H1 (cell line): Measurements from ENCODE around the gene TRIL. TPM values are rescaled to one million over a fixed set of nuclear protein-coding genes. Genes with fewer than 3 reads are reported as not detected.

ENCODE experiments used
- CTCF ChIA-PET: fragments of 300-600 bp; sonication (Branson Sonifier 250); formaldehyde crosslinking; loops from one replicate; lab custom pipeline; 2021; ENCODE audit not compliant: partially characterized antibody; lab: Charles Lee
- POLR2A ChIA-PET: fragments of 300-600 bp; sonication (Branson Sonifier 250); formaldehyde crosslinking; loops from one replicate; lab custom pipeline; 2021; ENCODE audit warnings: inconsistent platforms; ENCODE audit not compliant: partially characterized antibody; lab: Charles Lee
- DNase-seq, 2 experiments: peaks; one replicate each; pipeline versions ENCODE4 v3.0.0 to v3.0.0-alpha.2; 2010 to 2022; ENCODE audit warnings: low spot score in 2 of 2, low read depth in 1 of 2, mixed read lengths in 1 of 2
- FAIRE-seq: peaks from 2 replicates; lab custom pipeline; 2011; peaks lifted over from hg19 to GRCh38; lab: Jason Lieb, UNC
- H2AFZ ChIP-seq: 2 replicates; pipeline ENCODE4 v1.8.1; 2012; ENCODE audit warnings: low read length, inconsistent platforms
- H2AK5ac ChIP-seq: 2 replicates; pipeline ENCODE4 v1.6.1; 2013; ENCODE audit warnings: low read depth, low read length
- H2BK120ac ChIP-seq: replicated peaks from 2 replicates; pipeline ENCODE3; 2013; ENCODE audit warnings: low read depth, low read length, inconsistent platforms
- H2BK12ac ChIP-seq: 2 replicates; pipeline ENCODE4 v1.6.1; 2013; ENCODE audit warnings: low read depth, low read length
- H2BK15ac ChIP-seq: 2 replicates; pipeline ENCODE4 v1.6.1; 2013; ENCODE audit warnings: low read length
- H2BK20ac ChIP-seq: 2 replicates; pipeline ENCODE4 v1.6.1; 2013; ENCODE audit warnings: low read length
- H2BK5ac ChIP-seq: 2 replicates; pipeline ENCODE4 v1.6.1; 2013; ENCODE audit warnings: low read depth, low read length
- H3K14ac ChIP-seq: 2 replicates; pipeline ENCODE4 v1.6.1; 2013; ENCODE audit warnings: inconsistent platforms; ENCODE audit not compliant: insufficient read length
- H3K18ac ChIP-seq: 2 replicates; pipeline ENCODE4 v1.6.1; 2013; ENCODE audit warnings: low read length; ENCODE audit errors: extremely low read depth
- H3K23ac ChIP-seq: 2 replicates; pipeline ENCODE4 v1.6.1; 2013; ENCODE audit warnings: inconsistent platforms; ENCODE audit not compliant: insufficient read length
- H3K23me2 ChIP-seq: 2 replicates; pipeline ENCODE4 v1.6.1; 2013; ENCODE audit warnings: low read depth, low read length
- H3K27ac ChIP-seq: 2 replicates; pipeline ENCODE4 v1.6.1; 2011; ENCODE audit warnings: low read depth, low read length, inconsistent platforms
- H3K27me3 ChIP-seq, 4 experiments: replicated peaks in 1 of 4; 1 replicate in 1 of 4; 2 replicates in 3 of 4; pipeline versions ENCODE4 v1.6.1 to v1.8.1; 2011 to 2013; ENCODE audit warnings: low read length in 3 of 4, mild to moderate bottlenecking in 3 of 4, inconsistent platforms in 2 of 4, mixed read lengths in 2 of 4, moderate library complexity in 1 of 4; ENCODE audit not compliant: control insufficient read depth in 3 of 4, insufficient read depth in 3 of 4; ENCODE audit errors: extremely low read depth in 1 of 4
- H3K36me3 ChIP-seq, 4 experiments: 2 replicates each; pipeline versions ENCODE4 v1.6.1 to v1.8.1; 2011 to 2013; ENCODE audit warnings: mild to moderate bottlenecking in 4 of 4, low read length in 3 of 4, moderate library complexity in 2 of 4, control low read depth in 1 of 4, inconsistent platforms in 1 of 4; ENCODE audit not compliant: insufficient read depth in 4 of 4, control insufficient read depth in 2 of 4
- H3K4ac ChIP-seq: replicated peaks from 2 replicates; pipeline ENCODE3; 2013; ENCODE audit warnings: low read length, low read depth, mixed read lengths, inconsistent platforms; ENCODE audit not compliant: insufficient read length
- H3K4me1 ChIP-seq, 4 experiments: replicated peaks in 1 of 4; 1 replicate in 1 of 4; 2 replicates in 3 of 4; pipeline versions ENCODE4 v1.6.1 to v1.8.1; 2011 to 2013; ENCODE audit warnings: low read length in 3 of 4, inconsistent platforms in 2 of 4, mixed read lengths in 1 of 4; ENCODE audit not compliant: insufficient read depth in 4 of 4, control insufficient read depth in 3 of 4
- H3K4me2 ChIP-seq, 2 experiments: 2 replicates each; pipeline versions ENCODE4 v1.6.1 to v1.8.1; 2011 to 2013; ENCODE audit warnings: low read depth in 2 of 2, low read length in 2 of 2, control low read depth in 1 of 2, inconsistent platforms in 1 of 2, mild to moderate bottlenecking in 1 of 2; ENCODE audit not compliant: insufficient read depth in 1 of 2
- H3K4me3 ChIP-seq, 4 experiments: fragments of 200-600, 300-600 bp in 1 of 4; sonication (generic), shearing (Covaris generic), sonication (Bioruptor Twin) in 1 of 4; 2 replicates each; pipeline versions ENCODE4 v1.5.1 to v1.8.1; 2011 to 2016; ENCODE audit warnings: low read length in 4 of 4, low read depth in 3 of 4, control low read depth in 2 of 4, inconsistent platforms in 2 of 4, mild to moderate bottlenecking in 2 of 4, mixed read lengths in 1 of 4, moderate library complexity in 1 of 4; ENCODE audit not compliant: insufficient read depth in 2 of 4; ENCODE audit errors: extremely low read depth in 1 of 4
- H3K56ac ChIP-seq: replicated peaks from 2 replicates; pipeline ENCODE3; 2013; ENCODE audit warnings: low read depth, mild to moderate bottlenecking, mixed read lengths, low read length, inconsistent platforms; ENCODE audit not compliant: insufficient read length
- H3K79me1 ChIP-seq: 2 replicates; pipeline ENCODE4 v1.6.1; 2013; ENCODE audit warnings: low read depth, low read length, control low read depth
- H3K79me2 ChIP-seq, 2 experiments: 2 replicates each; pipeline versions ENCODE4 v1.6.1 to v1.8.1; 2012 to 2013; ENCODE audit warnings: low read length in 2 of 2, mild to moderate bottlenecking in 2 of 2, inconsistent platforms in 1 of 2; ENCODE audit not compliant: insufficient read depth in 2 of 2, control insufficient read depth in 1 of 2
- H3K9ac ChIP-seq, 4 experiments: replicated peaks in 1 of 4; 1 replicate in 1 of 4; 2 replicates in 3 of 4; pipeline versions ENCODE4 v1.6.1 to v1.8.1; 2011 to 2013; ENCODE audit warnings: low read depth in 3 of 4, low read length in 3 of 4, control low read depth in 2 of 4, mild to moderate bottlenecking in 2 of 4, moderate library complexity in 2 of 4, inconsistent platforms in 1 of 4; ENCODE audit errors: extremely low read depth in 1 of 4
- H3K9me3 ChIP-seq, 2 experiments: 2 replicates each; pipeline versions ENCODE4 v1.6.1 to v1.8.1; 2012 to 2013; ENCODE audit warnings: mild to moderate bottlenecking in 2 of 2, moderate library complexity in 2 of 2, control low read depth in 1 of 2, inconsistent platforms in 1 of 2, low read depth in 1 of 2, low read length in 1 of 2, mixed read lengths in 1 of 2; ENCODE audit not compliant: insufficient read depth in 2 of 2
- H4K20me1 ChIP-seq, 2 experiments: replicated peaks in 1 of 2; 2 replicates each; pipeline versions ENCODE3 to v1.8.1; 2011 to 2013; ENCODE audit warnings: inconsistent platforms in 2 of 2, low read length in 2 of 2, mild to moderate bottlenecking in 1 of 2; ENCODE audit not compliant: insufficient read depth in 2 of 2, control insufficient read depth in 1 of 2
- H4K5ac ChIP-seq: 2 replicates; pipeline ENCODE4 v1.6.1; 2013; ENCODE audit warnings: low read length, low read depth, mixed read lengths, inconsistent platforms; ENCODE audit not compliant: insufficient read length
- H4K8ac ChIP-seq: 2 replicates; pipeline ENCODE4 v1.8.0; 2013; ENCODE audit warnings: mild to moderate bottlenecking, moderate library complexity, low read length, inconsistent platforms; ENCODE audit not compliant: insufficient read depth; ENCODE audit errors: extremely low read depth
- H4K91ac ChIP-seq: replicated peaks from 2 replicates; pipeline ENCODE3; 2013; ENCODE audit warnings: low read length, mixed read lengths, inconsistent platforms; ENCODE audit not compliant: insufficient read length
- ASH2L ChIP-seq: fragments of 200-600, 300-600 bp; sonication (generic); IDR thresholded peaks from one replicate; pipeline ENCODE4 v1.7.1; 2017; ENCODE audit warnings: low read length
- BACH1 ChIP-seq: IDR thresholded peaks from 2 replicates; pipeline ENCODE4 v1.6.1; 2012; ENCODE audit warnings: low read length, improper control_type of control experiment
- CHD2 ChIP-seq: IDR thresholded peaks from 2 replicates; pipeline ENCODE4 v1.6.1; 2012; ENCODE audit warnings: low read length, improper control_type of control experiment
- EP300 ChIP-seq, 2 experiments: IDR thresholded peaks; 1 replicate in 1 of 2; 2 replicates in 1 of 2; pipeline ENCODE4 v1.6.1; 2011 to 2012; ENCODE audit warnings: low read depth in 2 of 2, low read length in 2 of 2, mild to moderate bottlenecking in 2 of 2, borderline replicate concordance in 1 of 2, inconsistent platforms in 1 of 2, moderate library complexity in 1 of 2
- JUN ChIP-seq: IDR thresholded peaks from 2 replicates; pipeline ENCODE4 v1.6.1; 2011; ENCODE audit warnings: low read depth, mild to moderate bottlenecking, improper control_type of control experiment, low read length
- JUND ChIP-seq: IDR thresholded peaks from 2 replicates; pipeline ENCODE4 v1.6.1; 2011; ENCODE audit warnings: mild to moderate bottlenecking, improper control_type of control experiment, low read length
- KDM1A ChIP-seq: fragments of 200-600, 300-600 bp; sonication (generic); IDR thresholded peaks from 2 replicates; pipeline ENCODE4 v1.7.1; 2016; ENCODE audit warnings: mild to moderate bottlenecking, low read length, borderline replicate concordance
- POU5F1 ChIP-seq: IDR thresholded peaks from 2 replicates; pipeline ENCODE4 v1.6.1; 2011; ENCODE audit warnings: low read depth, mild to moderate bottlenecking, low read length, moderate library complexity
- RXRA ChIP-seq: IDR thresholded peaks from 2 replicates; pipeline ENCODE4 v1.6.1; 2011; ENCODE audit warnings: low read depth, mild to moderate bottlenecking, low read length, moderate library complexity; ENCODE audit not compliant: insufficient read depth
- SUZ12 ChIP-seq: fragments of 200-600 bp; sonication (generic); IDR thresholded peaks from 2 replicates; pipeline ENCODE4 v1.6.1; 2012; ENCODE audit warnings: mild to moderate bottlenecking, inconsistent platforms, low read length, moderate library complexity, mixed read lengths
- TBP ChIP-seq: IDR thresholded peaks from 2 replicates; pipeline ENCODE4 v1.6.1; 2011; ENCODE audit warnings: low read depth, low read length, improper control_type of control experiment
- TCF12 ChIP-seq: IDR thresholded peaks from 2 replicates; pipeline ENCODE4 v1.6.1; 2011; ENCODE audit warnings: low read depth, mild to moderate bottlenecking, low read length
- ZNF274 ChIP-seq: IDR thresholded peaks from 2 replicates; pipeline ENCODE4 v1.7.0; 2012; ENCODE audit warnings: low read length, borderline replicate concordance; ENCODE audit errors: extremely low read depth
- WGBS, 2 experiments: shearing (Covaris generic) in 1 of 2; methylation state at CpG; one replicate each; pipeline versions ENCODE4 v1.1.6 to v1.1.7; 2013 to 2015; ENCODE audit warnings: low lambda C conversion rate in 2 of 2, mixed read lengths in 2 of 2, inconsistent platforms in 1 of 2, low coverage in 1 of 2, missing lambda C conversion rate in 1 of 2; ENCODE audit not compliant: insufficient replicate concordance in 2 of 2, insufficient coverage in 1 of 2, insufficient read length in 1 of 2; ENCODE audit errors: extremely low coverage in 1 of 2, missing lambda C conversion rate in 1 of 2; 5-methylcytosine and 5-hydroxymethylcytosine counted together
- polyA plus RNA-seq, 7 experiments: library from polyadenylated mRNA; depleted of rRNA in 3 of 7; stranded (reverse) in 5 of 7; unstranded in 2 of 7; fragments of >200 nt in 5 of 7; fragments of 200-250 nt in 2 of 7; gene quantifications; 1 replicate in 5 of 7; 2 replicates in 1 of 7; 4 replicates in 1 of 7; pipeline versions ENCODE4 v1.2.1 to v1.2.3, GENCODE V29; 2011 to 2013; ENCODE audit warnings: missing spikeins in 2 of 7, mixed read lengths in 2 of 7
- total RNA-seq: library from RNA; stranded (reverse); fragmentation: NEBNext Ultra II Directional; extraction: Animal tissue kit (Norgen Biotek cat#: 25700); gene quantifications from 2 replicates; pipeline ENCODE4 v1.2.1, GENCODE V29; 2021
- TF ChIP-seq, protein P1 (sequence below): IDR thresholded peaks from 2 replicates; pipeline ENCODE4 v1.6.1; 2011; ENCODE audit warnings: low read length, improper control_type of control experiment

Gene TRIL
- total and polyA plus RNA-seq, 2 of the 8 experiments (the other 6 are each of a cell fraction or from before 2014, with no cell fraction given) = 3.9 to 5.5 TPM

GRCh38 chr7:28920424-28920823, 37.7 kb downstream of the TRIL start:
- Histone ChIP-seq H3K4ac (no peak overlapping the region), H4K20me1 (no peaks in the 10 kb centered on the region), H3K27me3 (no peaks in the 10 kb centered on the region), H3K4me3 (no peak overlapping the region), H3K18ac (no peak overlapping the region), H3K23ac (no peak overlapping the region), H2BK20ac (no peak overlapping the region), H3K9me3 (no peaks in the 10 kb centered on the region; a peak in 1 of 4 replicates), H2BK15ac (no peak overlapping the region), H4K8ac (no peak overlapping the region), H3K36me3 (no peaks in the 10 kb centered on the region), H3K9ac (no peak overlapping the region), H2BK5ac (no peak overlapping the region), H3K56ac (no peak overlapping the region), H3K23me2 (no peaks in the 10 kb centered on the region), H3K14ac (no peak overlapping the region), H2AK5ac (no peak overlapping the region), H3K79me2 (no peaks in the 10 kb centered on the region), H3K4me2 (no peak overlapping the region), H2BK120ac (no peak overlapping the region), H4K5ac (no peak overlapping the region), H3K4me1 (peaks cover 0 to 4% (median 0%) of the 10 kb centered on the region in 4 experiments; a peak in 3 of 7 replicates), H2BK12ac (no peak overlapping the region), H3K27ac (no peak overlapping the region), H3K79me1 (no peaks in the 10 kb centered on the region), H4K91ac (no peak overlapping the region), H2AFZ (no peak overlapping the region)
- WGBS, 2 experiments = 88 to 100% methylated on average over 1 to 6 of the region's 6 CpGs
- CTCF ChIA-PET = interaction anchor here (0.5 to 20.0 kb wide), 16 partner anchors 8 to 561 kb away, joined by 3 to 692 read pairs (median 4); partner anchors contain the start of gene TRIL
- FAIRE-seq (no peak), DNase-seq (no peak)
- TF ChIP-seq, protein P1, sequence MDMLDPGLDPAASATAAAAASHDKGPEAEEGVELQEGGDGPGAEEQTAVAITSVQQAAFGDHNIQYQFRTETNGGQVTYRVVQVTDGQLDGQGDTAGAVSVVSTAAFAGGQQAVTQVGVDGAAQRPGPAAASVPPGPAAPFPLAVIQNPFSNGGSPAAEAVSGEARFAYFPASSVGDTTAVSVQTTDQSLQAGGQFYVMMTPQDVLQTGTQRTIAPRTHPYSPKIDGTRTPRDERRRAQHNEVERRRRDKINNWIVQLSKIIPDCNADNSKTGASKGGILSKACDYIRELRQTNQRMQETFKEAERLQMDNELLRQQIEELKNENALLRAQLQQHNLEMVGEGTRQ = no peak
- TF ChIP-seq SUZ12 = no peak
- no peak for TF ChIP-seq POU5F1
- no peak for TF ChIP-seq JUN
- no peak for TF ChIP-seq TBP
- TF ChIP-seq EP300 (IDR thresholded peaks at IDR 0.05; ENCODE audit: borderline replicate concordance in 1 of 2, low read depth in 2 of 2, low read length in 2 of 2) = no peak
- TF ChIP-seq KDM1A = no peak
- TF ChIP-seq ZNF274 = no peak
- TF ChIP-seq BACH1 = no peak
- TF ChIP-seq RXRA = no peak
- no peak for TF ChIP-seq JUND
- no peak for TF ChIP-seq CHD2
- TF ChIP-seq ASH2L = no peak
- no peak for TF ChIP-seq TCF12
- POLR2A ChIA-PET = interaction anchor here (1.6 kb wide), 1 partner anchor 29 kb away, joined by 3 read pairs; no protein-coding TSS in a partner anchor
